HG02642 (cell line): ENCODE results near the gene PRR15.

ENCODE experiments used
- ATAC-seq: cut with Tn5 transposase; IDR thresholded peaks from one replicate; pipeline ENCODE4 v1.9.1; 2021; ENCODE audit warnings: mild to moderate bottlenecking; ENCODE audit not compliant: unreplicated experiment, poor library complexity

Gene PRR15

GRCh38 chr7:29567174-29567573 lies 3.5 kb downstream of the PRR15 start:
- no peak for ATAC-seq

- no peak for ATAC-seq
Observed at GRCh38 chr7:29569648-29570047, 6.0 kb downstream of the PRR15 start.

- no peak for ATAC-seq
Observed at GRCh38 chr7:29572558-29572957, 8.9 kb downstream of the PRR15 start.

- ATAC-seq, result no peak
Observed at GRCh38 chr7:29573567-29573966, 9.9 kb downstream of the PRR15 start.

GRCh38 chr7:29574659-29575058 lies 11.0 kb downstream of the PRR15 start:
- no peak for ATAC-seq

GRCh38 chr7:29587195-29587808 lies 23.7 kb downstream of the PRR15 start:
- no peak for ATAC-seq

- ATAC-seq, result no peak
Observed at GRCh38 chr7:29588212-29588611, 24.6 kb downstream of the PRR15 start.

GRCh38 chr7:29588900-29589696 lies 25.5 kb downstream of the PRR15 start:
- ATAC-seq, result peak; percentile 71

GRCh38 chr7:29592866-29593265 lies 29.2 kb downstream of the PRR15 start:
- no peak for ATAC-seq

GRCh38 chr7:29593459-29593858 lies 29.8 kb downstream of the PRR15 start:
- ATAC-seq, result no peak

- ATAC-seq, result no peak
Observed at GRCh38 chr7:29596593-29597178, 33.1 kb downstream of the PRR15 start.

- no peak for ATAC-seq
Observed at GRCh38 chr7:29597266-29597665, 33.6 kb downstream of the PRR15 start.

GRCh38 chr7:29598137-29598536 lies 34.5 kb downstream of the PRR15 start:
- no peak for ATAC-seq

GRCh38 chr7:29598613-29599012 lies 35.0 kb downstream of the PRR15 start:
- no peak for ATAC-seq

GRCh38 chr7:29599026-29599425 lies 35.4 kb downstream of the PRR15 start:
- ATAC-seq, result no peak

GRCh38 chr7:29600661-29601060 lies 37.0 kb downstream of the PRR15 start:
- no peak for ATAC-seq

- no peak for ATAC-seq
Observed at GRCh38 chr7:29604052-29604451, 40.4 kb downstream of the PRR15 start.

GRCh38 chr7:29604702-29605101 lies 41.1 kb downstream of the PRR15 start:
- ATAC-seq, result no peak

GRCh38 chr7:29605671-29606070 lies 42.0 kb downstream of the PRR15 start:
- no peak for ATAC-seq

GRCh38 chr7:29606287-29606721 lies 42.7 kb downstream of the PRR15 start:
- ATAC-seq, result no peak

GRCh38 chr7:29606830-29607229 lies 43.2 kb downstream of the PRR15 start:
- no peak for ATAC-seq

- no peak for ATAC-seq
Observed at GRCh38 chr7:29607259-29607658, 43.6 kb downstream of the PRR15 start.
